HCT116 (cell line): ENCODE results near the gene ABHD14A. TPM values are rescaled to one million over a fixed set of nuclear protein-coding genes. Genes with fewer than 3 reads are reported as not detected.

Source experiments
- ATAC-seq: fragments of 200-7000 bp; cut with Tn5 transposase; 2 replicates; pipeline ENCODE4 v1.9.1; 2020; ENCODE audit warnings: mild to moderate bottlenecking, moderate library complexity
- BruUV-seq: library from RNA; stranded (reverse); fragments of 400-500 nt; replicated peaks from 2 replicates; lab custom pipeline; 2021; lab: Mats Ljungman, UMichigan
- CTCF ChIA-PET: fragments of 300-600 bp; sonication (Branson Sonifier 250); formaldehyde crosslinking; loops from one replicate; lab custom pipeline; 2021; ENCODE audit warnings: antibody characterized with exemption; lab: Charles Lee
- POLR2A ChIA-PET: fragments of 300-600, 350-600 bp; sonication (Branson Sonifier 250); formaldehyde crosslinking; loops from one replicate; lab custom pipeline; 2021; ENCODE audit warnings: antibody characterized with exemption; lab: Charles Lee
- RAD21 ChIA-PET, 2 experiments: fragments of 300-600 bp; sonication (Branson Sonifier 250); formaldehyde crosslinking; loops; one replicate each; lab custom pipeline; 2023; ENCODE audit warnings: low total read pairs in 2 of 2; ENCODE audit not compliant: uncharacterized antibody in 2 of 2, unreplicated experiment in 2 of 2, low non-redundant PET in 1 of 2; lab: Charles Lee
- DNase-seq: peaks from one replicate; pipeline ENCODE4 v3.0.0-alpha.2; 2010; ENCODE audit warnings: low read depth, low spot score
- H2AFZ ChIP-seq: fragments of 200-600 bp; shearing (Covaris generic), sonication (generic); 2 replicates; pipeline ENCODE4 v1.6.1; 2017; ENCODE audit warnings: low read depth, mixed run types, mixed read lengths, antibody characterized with exemption, low read length; ENCODE audit not compliant: poor library complexity, severe bottlenecking
- H3K27ac ChIP-seq: 2 replicates; pipeline ENCODE4 v1.5.1; 2012; ENCODE audit warnings: low read depth, low read length
- H3K27me3 ChIP-seq: fragments of 200-600 bp; sonication (generic); 2 replicates; pipeline ENCODE4 v1.6.1; 2016; ENCODE audit warnings: mixed run types, low read length, mixed read lengths; ENCODE audit not compliant: insufficient read depth
- H3K36me3 ChIP-seq, 2 experiments: fragments of 200-500 bp in 1 of 2; fragments of 200-600 bp in 1 of 2; sonication (Bioruptor generic) in 1 of 2; sonication (generic) in 1 of 2; 2 replicates each; pipeline versions ENCODE4 v1.5.1 to v1.6.1; 2014 to 2016; ENCODE audit warnings: low read length in 2 of 2, inconsistent platforms in 1 of 2, mixed read lengths in 1 of 2, mixed run types in 1 of 2; ENCODE audit not compliant: insufficient read depth in 2 of 2, control insufficient read depth in 1 of 2
- H3K4me1 ChIP-seq, 2 experiments: fragments of 200-600 bp in 1 of 2; sonication (generic) in 1 of 2; 2 replicates each; pipeline versions ENCODE4 v1.5.1 to v1.6.1; 2012 to 2017; ENCODE audit warnings: low read length in 2 of 2, inconsistent platforms in 1 of 2, mild to moderate bottlenecking in 1 of 2, mixed read lengths in 1 of 2, mixed run types in 1 of 2, moderate library complexity in 1 of 2; ENCODE audit not compliant: insufficient read depth in 2 of 2, control insufficient read depth in 1 of 2
- H3K4me2 ChIP-seq: fragments of 200-600 bp; sonication (generic); 2 replicates; pipeline ENCODE4 v1.6.1; 2017; ENCODE audit warnings: mixed run types, low read length, mixed read lengths
- H3K4me3 ChIP-seq, 2 experiments: fragments of 200-600 bp in 1 of 2; sonication (generic) in 1 of 2; replicated peaks in 1 of 2; 2 replicates each; pipeline ENCODE4 v1.5.1; 2011 to 2016; ENCODE audit warnings: low read length in 2 of 2, control low read depth in 1 of 2, low read depth in 1 of 2, mild to moderate bottlenecking in 1 of 2, mixed read lengths in 1 of 2, mixed run types in 1 of 2
- H3K79me2 ChIP-seq: fragments of 200-600 bp; sonication (generic); 2 replicates; pipeline ENCODE4 v1.6.1; 2017; ENCODE audit warnings: mild to moderate bottlenecking, mixed run types, low read length, moderate library complexity, mixed read lengths; ENCODE audit not compliant: insufficient read depth
- H3K9ac ChIP-seq: fragments of 200-600 bp; sonication (generic); 2 replicates; pipeline ENCODE4 v1.6.1; 2016; ENCODE audit warnings: low read length, mixed read lengths
- H3K9me2 ChIP-seq: fragments of 200-600 bp; sonication (generic), shearing (Covaris generic); 2 replicates; pipeline ENCODE4 v1.6.1; 2017; ENCODE audit warnings: mixed run types, mild to moderate bottlenecking, moderate library complexity; ENCODE audit not compliant: insufficient read depth
- H3K9me3 ChIP-seq, 2 experiments: fragments of 200-500 bp in 1 of 2; fragments of 200-600 bp in 1 of 2; sonication (Bioruptor generic) in 1 of 2; sonication (generic) in 1 of 2; 2 replicates each; pipeline ENCODE4 v1.6.1; 2014 to 2017; ENCODE audit warnings: low read length in 2 of 2, mixed read lengths in 2 of 2, inconsistent platforms in 1 of 2, low read depth in 1 of 2, mild to moderate bottlenecking in 1 of 2, mixed run types in 1 of 2, moderate library complexity in 1 of 2; ENCODE audit not compliant: control insufficient read depth in 1 of 2, insufficient read depth in 1 of 2
- H4K20me1 ChIP-seq: fragments of 200-600 bp; sonication (generic), shearing (Covaris generic); 2 replicates; pipeline ENCODE4 v1.6.1; 2017; ENCODE audit warnings: mixed run types, mild to moderate bottlenecking, moderate library complexity; ENCODE audit not compliant: insufficient read depth
- CBX3 ChIP-seq: IDR thresholded peaks from 2 replicates; pipeline ENCODE4 v1.6.1; 2012; ENCODE audit warnings: low read depth
- CEBPB ChIP-seq: IDR thresholded peaks from 2 replicates; pipeline ENCODE4 v1.6.1; 2012; ENCODE audit warnings: low read depth
- EGR1 ChIP-seq: IDR thresholded peaks from 2 replicates; pipeline ENCODE4 v1.6.1; 2012; ENCODE audit warnings: low read depth
- EZH2 ChIP-seq: fragments of 200-600 bp; sonication (generic); IDR thresholded peaks from 2 replicates; pipeline ENCODE4 v1.6.1; 2017; ENCODE audit warnings: antibody characterized with exemption, mixed run types
- JUND ChIP-seq: IDR thresholded peaks from 2 replicates; pipeline ENCODE4 v1.6.1; 2012
- MAX ChIP-seq: IDR thresholded peaks from 2 replicates; pipeline ENCODE4 v1.6.1; 2012
- SIN3A ChIP-seq: IDR thresholded peaks from 2 replicates; pipeline ENCODE4 v1.6.1; 2012; ENCODE audit warnings: low read depth
- TCF7L2 ChIP-seq: IDR thresholded peaks from 2 replicates; pipeline ENCODE4 v1.7.0; 2011; ENCODE audit warnings: borderline replicate concordance, inconsistent platforms; ENCODE audit not compliant: insufficient read depth, insufficient read length; ENCODE audit errors: extremely low read depth
- ZBTB33 ChIP-seq: IDR thresholded peaks from 2 replicates; pipeline ENCODE4 v1.6.1; 2011; ENCODE audit warnings: mild to moderate bottlenecking, low read length, moderate library complexity; ENCODE audit not compliant: insufficient replicate concordance; ENCODE audit errors: extremely low read depth
- ZNF274 ChIP-seq: fragments of 200-500 bp; sonication (Bioruptor generic); IDR thresholded peaks from 2 replicates; pipeline ENCODE4 v1.6.1; 2014; ENCODE audit warnings: mild to moderate bottlenecking, low read depth, low read length, inconsistent platforms
- intact Hi-C: fragments of 100-400 bp; cut with micrococcal nuclease; formaldehyde crosslinking; loops from 2 replicates; pipeline ENCODE4 v1.10.0; 2022
- total RNA-seq: library from RNA; stranded (reverse); gene quantifications from one replicate; pipeline ENCODE4 v1.2.1, GENCODE V29; 2021; ENCODE audit not compliant: unreplicated experiment

ABHD14A gene
- total RNA-seq, 1 experiment from 2014 or later, result 11.6 TPM

GRCh38 chr3:51945031-51945840 is 29.6 kb upstream of the ABHD14A start:
- CTCF ChIA-PET, result no interaction called here
- H3K27ac ChIP-seq, result no peak overlapping the region
- intact Hi-C loops, result no loop called here
- no peak for DNase-seq
- H3K4me2 ChIP-seq, result no peak overlapping the region
- H3K9ac ChIP-seq, result no peak overlapping the region
- H3K4me1 ChIP-seq, result peaks cover 17 to 26% of the 10 kb centered on the region in 2 experiments
- H2AFZ ChIP-seq, result no peak overlapping the region
- no peaks in the 10 kb centered on the region for H3K9me2 ChIP-seq
- no peaks in the 10 kb centered on the region for H3K9me3 ChIP-seq
- no peaks in the 10 kb centered on the region for H3K27me3 ChIP-seq
- TF ChIP-seq TCF7L2 (no peak), EZH2 (no peak), ZNF274 (no peak), ZBTB33 (no peak), CBX3 (no peak), MAX (no peak), JUND (no peak), CEBPB (no peak), SIN3A (no peak), EGR1 (no peak)
- TF ChIP-seq, all 23 proteins: peak for 0
- ATAC-seq, result no peak
- Histone ChIP-seq H3K79me2 (peaks cover 15% of the 10 kb centered on the region), H3K4me3 (no peak overlapping the region), H4K20me1 (0 out of 2 replicates have a peak, but pooled peaks cover 4% of the 10 kb centered on the region), H3K36me3 (no peaks in the 10 kb centered on the region; a peak in 1 of 4 replicates)
- ChIA-PET RAD21 (no interaction called here), POLR2A (no interaction called here)
- no TSS peak for BruUV-seq
